PC-3 (cell line): ENCODE results near the gene NFATC2. TPM values are rescaled to one million over a fixed set of nuclear protein-coding genes. Genes with fewer than 3 reads are reported as not detected.

Source experiments
- ATAC-seq: fragments of 200-7000 bp; cut with Tn5 transposase; 2 replicates; pipeline ENCODE4 v1.9.1; 2020; ENCODE audit warnings: mild to moderate bottlenecking, moderate library complexity
- BruUV-seq: library from RNA; stranded (reverse); fragments of 400-500 nt; replicated peaks from 2 replicates; lab custom pipeline; 2021; lab: Mats Ljungman, UMichigan
- CTCF ChIA-PET: fragments of 300-600 bp; sonication (Branson Sonifier 250); formaldehyde crosslinking; loops from one replicate; lab custom pipeline; 2022; ENCODE audit warnings: antibody characterized with exemption; lab: Charles Lee
- POLR2A ChIA-PET: fragments of 300-600 bp; sonication (Branson Sonifier 250); formaldehyde crosslinking; loops from one replicate; lab custom pipeline; 2022; ENCODE audit warnings: antibody characterized with exemption; ENCODE audit not compliant: unreplicated experiment; lab: Charles Lee
- DNase-seq: peaks from one replicate; pipeline ENCODE4 v3.0.0-alpha.2; 2015
- H2AFZ ChIP-seq: fragments of 300-600 bp; sonication (generic); 2 replicates; pipeline ENCODE4 v1.6.0; 2016; ENCODE audit warnings: antibody characterized with exemption, low read length
- H3F3A ChIP-seq: fragments of 300-600 bp; sonication (generic); one replicate; pipeline ENCODE4 v1.6.0; 2017; ENCODE audit warnings: antibody characterized with exemption, low read length, control low read depth, mild to moderate bottlenecking; ENCODE audit not compliant: unreplicated experiment
- H3K27ac ChIP-seq: fragments of 300-600 bp; sonication (generic); 2 replicates; pipeline ENCODE4 v1.5.1; 2016; ENCODE audit warnings: mild to moderate bottlenecking, low read length
- H3K27me3 ChIP-seq: fragments of 300-600 bp; sonication (generic); 2 replicates; pipeline ENCODE4 v1.6.1; 2016; ENCODE audit warnings: low read length, mixed read lengths
- H3K36me3 ChIP-seq: fragments of 300-600 bp; sonication (generic); 2 replicates; pipeline ENCODE4 v1.6.1; 2016; ENCODE audit warnings: low read depth, mixed run types, low read length, mixed read lengths
- H3K4me1 ChIP-seq: fragments of 300-600 bp; sonication (generic); 2 replicates; pipeline ENCODE4 v1.5.1; 2016; ENCODE audit warnings: low read length; ENCODE audit not compliant: insufficient read depth
- H3K4me2 ChIP-seq: fragments of 300-600 bp; sonication (generic); 2 replicates; pipeline ENCODE4 v1.6.0; 2016; ENCODE audit warnings: low read length
- H3K4me3 ChIP-seq: fragments of 300-600 bp; sonication (generic); 2 replicates; pipeline ENCODE4 v1.5.1; 2016; ENCODE audit warnings: mild to moderate bottlenecking, low read length, mixed read lengths
- H3K79me2 ChIP-seq: fragments of 300-600 bp; sonication (generic); 2 replicates; pipeline ENCODE4 v1.6.1; 2017; ENCODE audit warnings: low read length, mixed read lengths
- H3K9ac ChIP-seq: fragments of 300-600 bp; sonication (generic); 2 replicates; pipeline ENCODE4 v1.6.0; 2016; ENCODE audit warnings: mild to moderate bottlenecking, low read length
- H3K9me2 ChIP-seq: fragments of 300-600 bp; sonication (generic); replicated peaks from 2 replicates; pipeline ENCODE4 v1.6.1; 2016; ENCODE audit warnings: mixed run types, low read length, mixed read lengths
- H3K9me3 ChIP-seq: fragments of 300-600 bp; sonication (generic); 2 replicates; pipeline ENCODE4 v1.6.1; 2016; ENCODE audit warnings: low read length, mixed read lengths
- H4K20me1 ChIP-seq: fragments of 300-600 bp; sonication (generic); 2 replicates; pipeline ENCODE4 v1.6.1; 2016; ENCODE audit warnings: low read length, mixed read lengths
- CTCF ChIP-seq: fragments of 300-600 bp; sonication (generic); conservative IDR thresholded peaks from 2 replicates; pipeline ENCODE4 v1.5.1; 2017; ENCODE audit warnings: antibody characterized with exemption, low read depth, mild to moderate bottlenecking, low read length
- EZH2 ChIP-seq: fragments of 300-600 bp; sonication (generic); IDR thresholded peaks from one replicate; pipeline ENCODE4 v1.6.1; 2017; ENCODE audit warnings: antibody characterized with exemption, mild to moderate bottlenecking, low read length; ENCODE audit not compliant: unreplicated experiment
- EZH2phosphoT487 ChIP-seq: fragments of 300-600 bp; sonication (generic); IDR thresholded peaks from 2 replicates; pipeline ENCODE4 v1.6.1; 2018; ENCODE audit warnings: mild to moderate bottlenecking, antibody characterized with exemption, low read length, borderline replicate concordance
- intact Hi-C: fragments of 100-400 bp; cut with micrococcal nuclease; formaldehyde crosslinking; loops from 2 replicates; pipeline ENCODE4 v1.9.0; 2023
- total RNA-seq: library from RNA; depleted of rRNA; stranded (reverse); fragments of >200 nt; gene quantifications from 2 replicates; pipeline ENCODE4 v1.2.3, GENCODE V29; 2014

The NFATC2 gene
- total RNA-seq, 1 experiment from 2014 or later = 12.9 TPM

DNA sequence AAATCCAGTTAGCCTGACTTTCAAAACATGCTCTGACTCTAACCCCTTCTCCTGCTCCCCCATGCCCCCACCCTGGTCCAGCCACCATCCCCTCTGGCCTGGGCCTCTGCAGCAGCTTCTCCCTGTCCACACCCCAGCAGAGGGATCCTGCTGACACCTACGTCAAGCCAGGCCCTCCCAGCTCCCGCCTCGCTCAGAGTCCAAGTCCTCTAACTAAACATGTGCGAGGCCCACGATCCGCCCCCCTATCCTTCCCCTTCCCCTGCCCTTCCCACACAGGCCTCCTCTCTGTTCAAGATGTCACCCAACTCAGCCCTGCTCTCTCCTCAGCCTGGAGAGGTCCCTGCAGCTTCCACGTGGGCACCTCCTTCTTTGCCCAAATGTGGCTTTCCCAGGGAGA is 33.7 kb downstream of the NFATC2 start:
- DNase-seq = no peak
- no peak overlapping the region for H3K27ac ChIP-seq
- no peaks in the 10 kb centered on the region for H3K36me3 ChIP-seq
- no peaks in the 10 kb centered on the region for H3K9me3 ChIP-seq
- no peak overlapping the region for H3K4me3 ChIP-seq
- no peaks in the 10 kb centered on the region for H3K79me2 ChIP-seq
- no peaks in the 10 kb centered on the region for H3F3A ChIP-seq
- ChIA-PET POLR2A (no interaction called here), CTCF (no interaction called here)
- no peak for ATAC-seq
- H3K27me3 ChIP-seq = no peaks in the 10 kb centered on the region
- BruUV-seq = no TSS peak
- no peak overlapping the region for H2AFZ ChIP-seq
- no peak overlapping the region for H3K9ac ChIP-seq
- no peaks in the 10 kb centered on the region for H4K20me1 ChIP-seq
- H3K9me2 ChIP-seq = no peaks in the 10 kb centered on the region
- intact Hi-C loops = no loop called here
- H3K4me1 ChIP-seq = no peaks in the 10 kb centered on the region
- TF ChIP-seq CTCF (no peak), EZH2phosphoT487 (no peak), EZH2 (no peak)
- no peak overlapping the region for H3K4me2 ChIP-seq

DNA sequence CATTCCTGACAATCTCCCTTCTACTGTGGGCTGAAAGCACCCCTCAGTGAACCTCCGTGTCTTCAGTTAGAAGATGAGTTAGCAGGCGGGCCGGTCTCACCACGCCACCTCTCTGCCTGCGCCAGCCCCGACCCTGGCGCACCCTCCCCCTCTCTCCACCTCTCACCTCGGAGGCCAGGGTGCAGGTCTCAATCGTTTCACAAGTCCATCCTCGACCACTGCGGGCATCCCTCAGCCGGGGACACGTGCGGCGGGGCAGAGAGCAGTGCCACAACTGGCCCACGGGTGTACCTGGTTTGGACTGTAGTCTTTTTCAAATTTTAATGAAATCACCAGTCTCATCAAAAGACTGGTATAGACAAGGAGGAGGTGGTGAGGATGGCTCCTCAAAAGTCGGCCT is 34.4 kb downstream of the NFATC2 start:
- no TSS peak for BruUV-seq
- CTCF ChIA-PET = no interaction called here

More for the DNA sequence above, 34.4 kb downstream of the NFATC2 start:
- no peak for TF ChIP-seq CTCF
- no peak for TF ChIP-seq EZH2
- no peak for TF ChIP-seq EZH2phosphoT487
- Histone ChIP-seq H3K9me3 (no peaks in the 10 kb centered on the region), H4K20me1 (no peaks in the 10 kb centered on the region), H2AFZ (no peak overlapping the region), H3K4me1 (no peaks in the 10 kb centered on the region), H3K36me3 (no peaks in the 10 kb centered on the region), H3K4me2 (no peak overlapping the region), H3F3A (no peaks in the 10 kb centered on the region), H3K4me3 (no peak overlapping the region), H3K27me3 (no peaks in the 10 kb centered on the region), H3K9ac (no peak overlapping the region), H3K9me2 (no peaks in the 10 kb centered on the region), H3K79me2 (no peaks in the 10 kb centered on the region), H3K27ac (no peak overlapping the region)
- intact Hi-C loops = no loop called here
- POLR2A ChIA-PET = no interaction called here
- no peak for DNase-seq
- ATAC-seq = no peak
